WTC11 (cell line): ENCODE results near the gene KANSL1L. TPM values are rescaled to one million over a fixed set of nuclear protein-coding genes. Genes with fewer than 3 reads are reported as not detected.

Experiments used
- ATAC-seq: fragments of 200-7000 bp; cut with Tn5 transposase; 2 replicates; pipeline ENCODE4 v1.10.0; 2021; ENCODE audit warnings: mild to moderate bottlenecking, moderate library complexity
- CTCF ChIA-PET: fragments of 300-600 bp; sonication (Branson Sonifier 250); formaldehyde crosslinking; loops from one replicate; lab custom pipeline; 2021; ENCODE audit warnings: antibody characterized with exemption; lab: Charles Lee
- POLR2A ChIA-PET: fragments of 350-600 bp; sonication (Branson Sonifier 250); formaldehyde crosslinking; loops from one replicate; lab custom pipeline; 2021; ENCODE audit warnings: antibody characterized with exemption; lab: Charles Lee
- DNase-seq: peaks from one replicate; pipeline ENCODE4 v3.0.0; 2021; ENCODE audit warnings: low spot score
- H3K27ac Mint-ChIP-seq: 2 replicates; pipeline ENCODE4 v1.8.0; 2021; ENCODE audit warnings: mixed read lengths
- H3K27me3 Mint-ChIP-seq: 2 replicates; pipeline ENCODE4 v1.8.0; 2021; ENCODE audit warnings: low read depth, mild to moderate bottlenecking, moderate library complexity, mixed read lengths
- H3K36me3 Mint-ChIP-seq: 2 replicates; pipeline ENCODE4 v1.8.0; 2021; ENCODE audit warnings: mixed read lengths
- H3K4me1 Mint-ChIP-seq: 2 replicates; pipeline ENCODE4 v1.8.0; 2022; ENCODE audit warnings: mixed read lengths
- H3K4me3 Mint-ChIP-seq: 2 replicates; pipeline ENCODE4 v1.8.0; 2021; ENCODE audit warnings: mild to moderate bottlenecking, moderate library complexity, mixed read lengths
- H3K9me3 Mint-ChIP-seq: 2 replicates; pipeline ENCODE4 v1.8.0; 2021; ENCODE audit warnings: mixed read lengths
- CTCF ChIP-seq: fragments of 200-600 bp; IDR thresholded peaks from 2 replicates; pipeline ENCODE4 v1.8.0; 2022; ENCODE audit warnings: antibody characterized with exemption
- EMX1 ChIP-seq: fragments of 250-450 bp; sonication (Bioruptor Pico); IDR thresholded peaks from 2 replicates; pipeline ENCODE4 v1.8.0; 2021; ENCODE audit warnings: mild to moderate bottlenecking
- FOXP4 ChIP-seq: sonication (generic); formaldehyde crosslinking; IDR thresholded peaks from 2 replicates; pipeline ENCODE4 v1.8.0; 2022; ENCODE audit warnings: mild to moderate bottlenecking, missing genetic modification reagents
- IRF2 ChIP-seq: sonication (generic); formaldehyde crosslinking; IDR thresholded peaks from 2 replicates; pipeline ENCODE4 v1.8.0; 2022; ENCODE audit warnings: low read depth, missing genetic modification reagents, borderline replicate concordance
- MXD4 ChIP-seq: fragments of 250-450 bp; sonication (Bioruptor Pico); IDR thresholded peaks from 2 replicates; pipeline ENCODE4 v1.8.0; 2021; ENCODE audit warnings: mild to moderate bottlenecking, moderate library complexity, borderline replicate concordance
- NR1H2 ChIP-seq: sonication (generic); formaldehyde crosslinking; IDR thresholded peaks from 2 replicates; pipeline ENCODE4 v1.9.0; 2021; ENCODE audit warnings: mild to moderate bottlenecking, moderate library complexity, missing genetic modification reagents
- PRDM15 ChIP-seq: sonication (generic); formaldehyde crosslinking; IDR thresholded peaks from 2 replicates; pipeline ENCODE4 v1.8.0; 2022; ENCODE audit warnings: missing genetic modification reagents
- ZNF121 ChIP-seq: sonication (generic); formaldehyde crosslinking; IDR thresholded peaks from 2 replicates; pipeline ENCODE4 v1.8.0; 2023; ENCODE audit warnings: missing genetic modification reagents
- ZNF138 ChIP-seq: sonication (generic); formaldehyde crosslinking; conservative IDR thresholded peaks from 2 replicates; pipeline ENCODE4 v1.8.1; 2022; ENCODE audit warnings: mild to moderate bottlenecking, moderate library complexity, missing genetic modification reagents
- ZNF263 ChIP-seq: sonication (generic); formaldehyde crosslinking; IDR thresholded peaks from 2 replicates; pipeline ENCODE4 v1.8.1; 2022; ENCODE audit warnings: low read depth, mild to moderate bottlenecking, moderate library complexity, missing genetic modification reagents
- ZNF317 ChIP-seq: sonication (generic); formaldehyde crosslinking; IDR thresholded peaks from 2 replicates; pipeline ENCODE4 v1.8.1; 2023; ENCODE audit warnings: low read depth, mild to moderate bottlenecking, moderate library complexity, missing genetic modification reagents, borderline replicate concordance
- ZNF425 ChIP-seq: fragments of 250-450 bp; sonication (Bioruptor Pico); conservative IDR thresholded peaks from 2 replicates; pipeline ENCODE4 v1.9.0; 2021; ENCODE audit warnings: mild to moderate bottlenecking
- total RNA-seq: library from RNA; stranded (reverse); gene quantifications from 3 replicates; pipeline ENCODE4 v1.2.3, GENCODE V29; 2021
- TF ChIP-seq, protein P1 (sequence below): sonication (generic); formaldehyde crosslinking; IDR thresholded peaks from 2 replicates; pipeline ENCODE4 v1.8.1; 2023; ENCODE audit warnings: mild to moderate bottlenecking, missing genetic modification reagents, borderline replicate concordance
- TF ChIP-seq, protein P2 (sequence below): sonication (generic); formaldehyde crosslinking; IDR thresholded peaks from 2 replicates; pipeline ENCODE4 v1.8.1; 2023; ENCODE audit warnings: mild to moderate bottlenecking, moderate library complexity, missing genetic modification reagents
- TF ChIP-seq, protein P3 (sequence below): sonication (generic); formaldehyde crosslinking; IDR thresholded peaks from 2 replicates; pipeline ENCODE4 v1.8.0; 2022; ENCODE audit warnings: mild to moderate bottlenecking, missing genetic modification reagents

The KANSL1L gene
- total RNA-seq, 1 experiment from 2014 or later, result 11.4 TPM

- no peak for TF ChIP-seq FOXP4 (CRISPR knock-in tag)
- no peak for TF ChIP-seq ZNF138 (CRISPR knock-in tag)
- TF ChIP-seq ZNF425, result no peak
- TF ChIP-seq PRDM15 (CRISPR knock-in tag), result no peak
- ATAC-seq (no peak), DNase-seq (no peak)
- Mint-ChIP-seq H3K4me3 (no peak overlapping the region), H3K27me3 (no peaks in the 10 kb centered on the region), H3K4me1 (no peaks in the 10 kb centered on the region), H3K36me3 (no peaks in the 10 kb centered on the region), H3K27ac (no peak overlapping the region), H3K9me3 (no peaks in the 10 kb centered on the region)
- POLR2A ChIA-PET, result no interaction called here
- CTCF ChIA-PET, result interaction anchor here (1.5 to 1.7 kb wide), 2 partner anchors 214 to 256 kb away, joined by 6 to 8 read pairs; no protein-coding TSS in a partner anchor
Observed at GRCh38 chr2:210199854-210200253, 28.6 kb upstream of the KANSL1L start.

DNA sequence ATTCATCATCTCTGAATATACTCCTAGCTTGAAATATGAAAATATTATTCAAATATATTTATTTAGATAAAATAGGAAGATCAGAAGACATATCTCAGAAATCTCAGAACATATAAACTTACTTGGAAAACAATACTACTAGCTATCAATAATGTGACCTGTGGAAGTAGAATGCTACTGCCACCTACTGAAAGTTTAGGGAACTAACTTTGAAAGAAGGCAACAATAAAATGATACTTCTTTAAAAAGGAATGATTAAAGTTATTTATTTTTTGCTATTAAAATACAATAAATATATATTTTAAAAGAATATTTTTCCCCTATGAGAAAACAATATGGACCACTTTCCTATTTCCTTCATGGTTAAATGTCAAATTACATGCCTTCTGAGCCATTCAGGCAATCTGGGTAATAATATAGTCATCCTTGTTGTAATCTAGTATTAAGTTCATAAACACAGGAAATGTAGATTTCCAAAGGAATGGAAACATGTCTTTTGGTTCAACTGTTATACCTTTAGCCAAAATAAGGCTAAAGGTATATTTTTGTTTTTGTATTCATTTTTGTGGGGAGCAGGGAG, 28.1 kb upstream of the KANSL1L start:
- DNase-seq, result no peak
- H3K4me1 Mint-ChIP-seq, result no peaks in the 10 kb centered on the region
- no peak for TF ChIP-seq MXD4 (CRISPR knock-in tag)
- no peak for TF ChIP-seq ZNF121 (CRISPR knock-in tag)
- TF ChIP-seq NR1H2 (CRISPR knock-in tag), result no peak
- TF ChIP-seq, protein P1, sequence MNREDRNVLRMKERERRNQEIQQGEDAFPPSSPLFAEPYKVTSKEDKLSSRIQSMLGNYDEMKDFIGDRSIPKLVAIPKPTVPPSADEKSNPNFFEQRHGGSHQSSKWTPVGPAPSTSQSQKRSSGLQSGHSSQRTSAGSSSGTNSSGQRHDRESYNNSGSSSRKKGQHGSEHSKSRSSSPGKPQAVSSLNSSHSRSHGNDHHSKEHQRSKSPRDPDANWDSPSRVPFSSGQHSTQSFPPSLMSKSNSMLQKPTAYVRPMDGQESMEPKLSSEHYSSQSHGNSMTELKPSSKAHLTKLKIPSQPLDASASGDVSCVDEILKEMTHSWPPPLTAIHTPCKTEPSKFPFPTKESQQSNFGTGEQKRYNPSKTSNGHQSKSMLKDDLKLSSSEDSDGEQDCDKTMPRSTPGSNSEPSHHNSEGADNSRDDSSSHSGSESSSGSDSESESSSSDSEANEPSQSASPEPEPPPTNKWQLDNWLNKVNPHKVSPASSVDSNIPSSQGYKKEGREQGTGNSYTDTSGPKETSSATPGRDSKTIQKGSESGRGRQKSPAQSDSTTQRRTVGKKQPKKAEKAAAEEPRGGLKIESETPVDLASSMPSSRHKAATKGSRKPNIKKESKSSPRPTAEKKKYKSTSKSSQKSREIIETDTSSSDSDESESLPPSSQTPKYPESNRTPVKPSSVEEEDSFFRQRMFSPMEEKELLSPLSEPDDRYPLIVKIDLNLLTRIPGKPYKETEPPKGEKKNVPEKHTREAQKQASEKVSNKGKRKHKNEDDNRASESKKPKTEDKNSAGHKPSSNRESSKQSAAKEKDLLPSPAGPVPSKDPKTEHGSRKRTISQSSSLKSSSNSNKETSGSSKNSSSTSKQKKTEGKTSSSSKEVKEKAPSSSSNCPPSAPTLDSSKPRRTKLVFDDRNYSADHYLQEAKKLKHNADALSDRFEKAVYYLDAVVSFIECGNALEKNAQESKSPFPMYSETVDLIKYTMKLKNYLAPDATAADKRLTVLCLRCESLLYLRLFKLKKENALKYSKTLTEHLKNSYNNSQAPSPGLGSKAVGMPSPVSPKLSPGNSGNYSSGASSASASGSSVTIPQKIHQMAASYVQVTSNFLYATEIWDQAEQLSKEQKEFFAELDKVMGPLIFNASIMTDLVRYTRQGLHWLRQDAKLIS (CRISPR knock-in tag), result no peak
- TF ChIP-seq EMX1 (CRISPR knock-in tag), result no peak
- TF ChIP-seq ZNF263 (CRISPR knock-in tag), result no peak
- TF ChIP-seq, protein P2, sequence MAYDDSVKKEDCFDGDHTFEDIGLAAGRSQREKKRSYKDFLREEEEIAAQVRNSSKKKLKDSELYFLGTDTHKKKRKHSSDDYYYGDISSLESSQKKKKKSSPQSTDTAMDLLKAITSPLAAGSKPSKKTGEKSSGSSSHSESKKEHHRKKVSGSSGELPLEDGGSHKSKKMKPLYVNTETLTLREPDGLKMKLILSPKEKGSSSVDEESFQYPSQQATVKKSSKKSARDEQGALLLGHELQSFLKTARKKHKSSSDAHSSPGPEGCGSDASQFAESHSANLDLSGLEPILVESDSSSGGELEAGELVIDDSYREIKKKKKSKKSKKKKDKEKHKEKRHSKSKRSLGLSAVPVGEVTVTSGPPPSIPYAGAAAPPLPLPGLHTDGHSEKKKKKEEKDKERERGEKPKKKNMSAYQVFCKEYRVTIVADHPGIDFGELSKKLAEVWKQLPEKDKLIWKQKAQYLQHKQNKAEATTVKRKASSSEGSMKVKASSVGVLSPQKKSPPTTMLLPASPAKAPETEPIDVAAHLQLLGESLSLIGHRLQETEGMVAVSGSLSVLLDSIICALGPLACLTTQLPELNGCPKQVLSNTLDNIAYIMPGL, result no peak
- TF ChIP-seq IRF2 (CRISPR knock-in tag), result no peak
- TF ChIP-seq, protein P3, sequence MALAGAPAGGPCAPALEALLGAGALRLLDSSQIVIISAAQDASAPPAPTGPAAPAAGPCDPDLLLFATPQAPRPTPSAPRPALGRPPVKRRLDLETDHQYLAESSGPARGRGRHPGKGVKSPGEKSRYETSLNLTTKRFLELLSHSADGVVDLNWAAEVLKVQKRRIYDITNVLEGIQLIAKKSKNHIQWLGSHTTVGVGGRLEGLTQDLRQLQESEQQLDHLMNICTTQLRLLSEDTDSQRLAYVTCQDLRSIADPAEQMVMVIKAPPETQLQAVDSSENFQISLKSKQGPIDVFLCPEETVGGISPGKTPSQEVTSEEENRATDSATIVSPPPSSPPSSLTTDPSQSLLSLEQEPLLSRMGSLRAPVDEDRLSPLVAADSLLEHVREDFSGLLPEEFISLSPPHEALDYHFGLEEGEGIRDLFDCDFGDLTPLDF (CRISPR knock-in tag), result no peak
- no peak for TF ChIP-seq ZNF317 (CRISPR knock-in tag)
- peak; percentile 59 for TF ChIP-seq CTCF

More for the DNA sequence above, 28.1 kb upstream of the KANSL1L start:
- Mint-ChIP-seq H3K36me3 (no peaks in the 10 kb centered on the region), H3K9me3 (no peaks in the 10 kb centered on the region), H3K4me3 (no peak overlapping the region), H3K27me3 (no peaks in the 10 kb centered on the region), H3K27ac (no peak overlapping the region)
- CTCF ChIA-PET, result interaction anchor here (0.6 to 1.7 kb wide), 40 partner anchors 9 to 865 kb away, joined by 3 to 13 read pairs (median 4); partner anchors contain the start of genes ACADL and RPE
- no peak for ATAC-seq
- POLR2A ChIA-PET, result no interaction called here
